Peyer's patch (tissue), 4 donors: ENCODE results near the gene ASB12. TPM values are rescaled to one million over a fixed set of nuclear protein-coding genes. Genes with fewer than 3 reads are reported as not detected.
"Not testable (repeated sequence)": the region's sequence is repeated elsewhere in the genome, so short reads cannot be mapped to it uniquely, and the experiment has no call there.

Source experiments
- DNase-seq, 3 donors: peaks; one replicate each; pipeline ENCODE4 v3.0.0-alpha.2; 2017 to 2019
- H3K27ac ChIP-seq, 4 donors: fragments of 200-600 bp; sonication (generic); one replicate each; pipeline ENCODE4 v1.5.1; 2016 to 2019
- H3K27me3 ChIP-seq, 2 donors: fragments of 200-600 bp; sonication (generic); one replicate each; pipeline ENCODE4 v1.5.1; 2019
- H3K36me3 ChIP-seq, 3 donors: fragments of 200-600 bp; sonication (generic); one replicate each; pipeline ENCODE4 v1.5.1; 2016 to 2019
- H3K4me1 ChIP-seq, 4 donors: fragments of 200-600 bp; sonication (generic); one replicate each; pipeline ENCODE4 v1.5.1; 2016 to 2019
- H3K4me3 ChIP-seq, 4 donors: fragments of 200-600 bp; sonication (generic); 1 replicate in 3 of 4; 2 replicates in 1 of 4; pipeline ENCODE4 v1.5.1; 2016 to 2019; ENCODE audit warnings: mild to moderate bottlenecking in 1 of 4
- H3K9me3 ChIP-seq, 4 donors: fragments of 200-600 bp; sonication (generic); one replicate each; pipeline ENCODE4 v1.5.1; 2016 to 2019; ENCODE audit warnings: mild to moderate bottlenecking in 1 of 4
- CTCF ChIP-seq, 6 experiments: fragments of 450-650 bp in 4 of 6; fragments of 200-600 bp in 2 of 6; sonication (generic) in 1 of 6; IDR thresholded peaks; one replicate each; pipeline ENCODE4 v1.5.1; 2017 to 2019; ENCODE audit warnings: antibody characterized with exemption in 6 of 6, mild to moderate bottlenecking in 3 of 6, moderate library complexity in 1 of 6
- POLR2A ChIP-seq, 2 donors: fragments of 450-650 bp; IDR thresholded peaks; one replicate each; pipeline ENCODE4 v1.5.1; 2017; ENCODE audit warnings: antibody characterized with exemption in 2 of 2, mild to moderate bottlenecking in 2 of 2, moderate library complexity in 2 of 2
- total RNA-seq, 4 donors: library from RNA; depleted of rRNA; stranded (reverse); fragments of >200 nt; gene quantifications; one replicate each; pipeline ENCODE4 v1.1.0, GENCODE V29; 2016

The ASB12 gene
- total RNA-seq = not detected

DNA sequence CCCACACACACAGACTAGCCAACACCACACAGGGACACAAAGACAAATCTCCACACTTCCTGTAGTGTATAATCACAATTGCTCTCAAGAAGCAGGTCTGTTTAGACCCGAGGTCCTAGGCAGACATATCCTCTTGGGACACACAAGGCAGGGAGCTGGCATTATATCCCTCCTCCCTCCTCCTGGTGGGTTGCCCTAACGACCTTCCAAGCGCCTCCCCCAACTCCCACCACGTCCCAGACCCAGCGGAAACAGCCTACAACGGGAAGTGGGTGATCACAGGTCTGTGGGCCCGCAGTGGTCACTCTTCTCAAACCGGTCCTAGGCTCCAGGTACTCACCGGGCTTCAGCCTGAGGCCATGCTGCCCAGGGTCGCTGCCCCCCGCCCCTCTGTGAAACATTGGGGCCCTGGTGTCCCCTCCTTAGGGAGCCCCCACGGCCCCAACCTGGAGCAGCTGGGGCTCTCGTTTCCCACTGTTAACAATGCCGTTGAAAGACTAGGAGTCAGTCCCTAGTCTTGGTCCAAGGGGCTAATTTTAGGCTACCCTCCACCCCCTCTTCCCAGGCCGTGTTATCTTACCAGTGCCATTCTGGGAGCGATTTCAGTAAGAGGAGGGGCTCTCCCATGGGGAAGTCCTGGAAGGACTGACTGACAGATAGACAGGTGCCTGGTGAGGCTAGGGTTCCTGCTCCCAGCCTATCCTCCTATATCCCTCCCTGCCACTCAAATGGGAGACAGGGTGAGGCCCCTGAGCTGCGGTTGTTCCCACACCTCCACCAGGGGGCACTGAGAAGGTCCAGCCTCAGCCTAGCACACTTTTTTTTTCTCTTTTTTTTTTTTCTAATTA, at the start of gene ASB12:
Gene ASB12 (minus strand): TSS at position 485 of the 848 bp plus-strand sequence. CDS start 4,957 bp downstream, outside the sequence.
- TF ChIP-seq POLR2A (IDR thresholded peaks at IDR 0.05) (no peak), CTCF (IDR thresholded peaks at IDR 0.05) (no peak)
- Histone ChIP-seq H3K4me1 (no peaks in the 10 kb centered on the region), H3K4me3 (no peak within 1 kb of the TSS), H3K36me3 (no peaks in the 10 kb centered on the region), H3K9me3 (no peaks in the 10 kb centered on the region), H3K27me3 (no peaks in the 10 kb centered on the region), H3K27ac (no peak within 1 kb of the TSS)
- no peak for DNase-seq

- H3K27me3 ChIP-seq = no peaks in the 10 kb centered on the region
- H3K9me3 ChIP-seq = no peaks in the 10 kb centered on the region
- no peak for DNase-seq
- H3K36me3 ChIP-seq = no peaks in the 10 kb centered on the region
- TF ChIP-seq POLR2A (IDR thresholded peaks at IDR 0.05) = no peak
- no peak overlapping the region for H3K4me3 ChIP-seq
- no peak overlapping the region for H3K27ac ChIP-seq
- no peaks in the 10 kb centered on the region for H3K4me1 ChIP-seq
Measured at GRCh38 chrX:64265265-64265664, 34.9 kb upstream of the ASB12 start.

DNA sequence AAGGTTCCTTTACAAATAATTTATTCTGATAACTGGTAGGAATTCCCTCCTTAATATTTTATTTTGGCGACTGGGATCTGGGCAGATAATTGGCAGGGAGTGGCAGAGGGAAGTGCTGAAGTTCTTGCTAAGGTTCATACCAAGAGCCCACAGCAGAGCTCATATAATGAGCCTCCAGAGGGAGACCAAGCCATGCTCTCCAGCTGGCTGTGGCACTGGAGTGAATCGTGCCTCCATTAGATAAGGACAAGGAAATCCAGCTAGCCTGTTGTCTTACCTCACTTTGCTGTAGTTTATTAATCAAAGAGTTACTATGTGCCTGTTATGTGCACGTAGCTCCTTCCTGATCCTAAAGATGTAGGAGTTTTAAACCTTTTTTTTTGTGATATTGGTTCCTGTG, 1.3 kb downstream of the ASB12 start:
- Histone ChIP-seq H3K27me3 (no peaks in the 10 kb centered on the region), H3K9me3 (no peaks in the 10 kb centered on the region), H3K27ac (no peak overlapping the region), H3K4me1 (no peaks in the 10 kb centered on the region), H3K4me3 (no peak overlapping the region), H3K36me3 (no peaks in the 10 kb centered on the region)
- TF ChIP-seq POLR2A (IDR thresholded peaks at IDR 0.05) (no peak), CTCF (IDR thresholded peaks at IDR 0.05) (peak in 2 of 6 experiments; percentile 11 to 23)
- DNase-seq = no peak

GRCh38 chrX:64218023-64218422, 12.4 kb downstream of the ASB12 start:
- Histone ChIP-seq H3K27me3 (no peaks in the 10 kb centered on the region), H3K4me3 (no peak overlapping the region), H3K27ac (no peak overlapping the region), H3K36me3 (no peaks in the 10 kb centered on the region), H3K4me1 (no peaks in the 10 kb centered on the region), H3K9me3 (no peaks in the 10 kb centered on the region)
- DNase-seq = no peak
- no peak for TF ChIP-seq POLR2A (IDR thresholded peaks at IDR 0.05)
- no peak for TF ChIP-seq CTCF (IDR thresholded peaks at IDR 0.05)

GRCh38 chrX:64213989-64214388, 16.4 kb downstream of the ASB12 start:
- not testable (repeated sequence) for H3K4me1 ChIP-seq, DNase-seq

More at GRCh38 chrX:64213989-64214388, 16.4 kb downstream of the ASB12 start:
- peak in 3 of 6 experiments; percentile 18 to 22 (median 19) for TF ChIP-seq CTCF (IDR thresholded peaks at IDR 0.05)
- H3K27ac ChIP-seq, H3K27me3 ChIP-seq, H3K9me3 ChIP-seq, H3K4me3 ChIP-seq, H3K36me3 ChIP-seq: not testable (repeated sequence)
